ENCODE measurements around the gene PTPRD.
A peak's percentile ranks its signal among the peaks of the same experiment; 100 is the strongest.

Gene PTPRD

DNA sequence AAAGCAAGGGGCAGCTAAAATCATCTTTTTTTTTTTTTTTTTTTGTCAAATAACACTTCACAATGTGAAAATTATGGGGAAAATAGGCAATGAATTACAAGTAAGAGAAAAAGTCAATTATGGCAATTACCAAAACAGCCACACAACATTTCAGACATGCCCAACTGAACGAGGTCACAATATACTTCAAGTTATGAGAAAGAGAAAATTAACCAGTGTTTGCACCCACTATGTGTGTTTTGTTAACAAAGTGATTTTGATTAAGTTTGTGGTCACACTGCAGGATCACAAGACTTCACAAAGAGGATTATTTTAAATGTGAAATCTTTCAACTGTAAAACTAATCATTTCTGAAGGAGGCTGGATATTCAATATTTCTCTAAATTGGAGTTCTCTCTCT is 1780.4 kb downstream of the PTPRD start:
- DNase-seq (ENCODE audit: low spot score), result no peak

DNA sequence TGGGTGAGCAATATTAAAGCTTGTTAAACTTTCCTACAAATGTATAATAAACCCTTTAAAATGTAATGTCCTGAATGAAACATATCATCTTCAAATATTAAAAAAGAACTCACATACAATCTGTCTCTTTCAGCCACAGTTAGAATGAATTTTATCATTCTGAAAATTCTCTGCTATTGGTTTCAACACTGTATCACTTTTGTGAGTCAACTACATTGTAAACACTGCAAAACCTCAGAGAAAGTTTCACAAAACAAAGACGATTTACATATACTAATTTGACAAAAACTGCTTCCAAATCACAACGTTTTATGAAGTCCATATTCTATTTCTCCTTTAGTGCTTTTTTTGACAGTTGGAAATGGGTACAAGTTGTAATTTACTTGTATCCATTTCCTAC is 1781.2 kb downstream of the PTPRD start:
- DNase-seq (ENCODE audit: low spot score), result no peak

DNA sequence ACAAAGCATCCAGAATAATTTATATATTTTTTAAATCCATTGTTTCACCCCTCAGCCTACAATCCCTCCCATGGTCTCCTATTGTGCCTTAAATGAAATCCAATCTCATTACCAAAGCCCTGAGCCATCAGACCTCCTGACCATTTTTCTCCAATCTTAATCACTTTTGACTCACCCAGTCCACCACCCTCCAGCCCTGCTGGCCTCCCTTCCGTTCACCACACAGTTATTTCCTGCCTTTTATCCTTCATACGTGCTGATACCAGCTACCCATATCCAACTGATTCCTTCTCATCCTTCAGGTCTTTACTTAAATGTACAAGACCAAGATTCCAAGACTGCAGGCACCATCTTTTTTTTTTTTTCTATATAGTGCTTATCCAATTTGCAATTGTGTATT is 1786.5 kb downstream of the PTPRD start:
- no peak for DNase-seq (ENCODE audit: low spot score)

DNA sequence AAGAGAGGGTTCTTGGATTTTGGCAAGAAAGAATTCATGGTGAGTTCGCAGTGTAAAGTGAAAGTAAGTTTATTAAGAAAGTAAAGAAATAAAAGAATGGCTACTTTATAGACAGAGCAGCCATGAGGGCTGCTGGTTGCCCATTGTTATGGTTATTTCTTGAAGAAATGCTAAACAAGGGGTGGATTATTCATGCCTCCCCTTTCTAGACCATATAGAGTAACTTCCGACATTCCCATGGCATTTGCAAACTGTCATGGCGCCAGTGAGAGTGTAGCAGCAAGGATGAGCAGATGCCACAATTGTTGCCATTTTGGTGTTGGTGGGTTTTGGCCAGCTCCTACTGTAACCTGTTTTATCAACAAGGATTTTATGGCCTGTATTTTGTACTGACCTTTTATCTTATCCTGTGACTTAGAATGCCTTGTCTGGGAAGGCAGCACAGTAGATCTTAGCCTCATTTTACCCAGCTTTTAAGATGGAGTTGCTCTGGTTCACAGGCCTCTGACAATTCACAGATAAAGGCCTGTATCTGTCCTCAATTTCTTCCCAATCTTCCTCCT is 1787.1 kb downstream of the PTPRD start:
- DNase-seq (ENCODE audit: low spot score), result no peak

DNA sequence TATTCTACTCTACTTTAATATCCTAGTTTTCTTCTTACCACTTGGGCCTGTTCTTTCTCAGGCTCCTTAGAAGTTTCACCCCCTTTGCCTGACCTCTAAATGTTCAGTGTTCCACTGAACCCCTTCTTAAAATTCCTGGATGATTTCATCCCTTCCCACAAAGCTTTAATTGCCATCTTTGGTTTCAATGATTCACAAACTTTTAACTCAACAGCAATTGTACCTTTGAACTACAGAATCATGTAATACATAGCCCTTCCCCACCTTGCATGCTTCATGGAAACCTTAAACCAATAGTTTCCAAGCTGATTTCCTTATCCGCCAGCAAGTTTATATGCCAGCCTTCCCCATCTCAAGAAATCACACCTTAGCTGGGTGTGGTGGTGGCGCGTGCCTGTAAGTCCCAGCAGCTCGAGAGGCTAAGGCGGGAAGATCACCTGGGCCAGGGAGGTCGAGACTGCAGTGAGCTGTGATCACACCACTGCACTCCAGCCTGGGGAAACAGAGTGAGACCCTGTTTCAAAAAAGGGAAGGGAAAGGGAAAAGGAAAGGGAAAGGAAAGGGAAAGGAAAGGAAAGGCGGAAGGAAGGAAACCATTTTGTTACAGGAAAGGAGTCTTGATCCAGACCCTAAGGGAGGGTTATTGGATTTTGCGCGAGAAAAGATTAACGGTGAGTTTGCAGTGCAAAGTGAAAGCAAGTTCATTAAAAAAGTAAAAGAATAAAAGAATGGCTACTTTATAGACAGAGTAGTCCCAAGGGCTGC is 1789.5 kb downstream of the PTPRD start:
- no peak for DNase-seq (ENCODE audit: low spot score)

DNA sequence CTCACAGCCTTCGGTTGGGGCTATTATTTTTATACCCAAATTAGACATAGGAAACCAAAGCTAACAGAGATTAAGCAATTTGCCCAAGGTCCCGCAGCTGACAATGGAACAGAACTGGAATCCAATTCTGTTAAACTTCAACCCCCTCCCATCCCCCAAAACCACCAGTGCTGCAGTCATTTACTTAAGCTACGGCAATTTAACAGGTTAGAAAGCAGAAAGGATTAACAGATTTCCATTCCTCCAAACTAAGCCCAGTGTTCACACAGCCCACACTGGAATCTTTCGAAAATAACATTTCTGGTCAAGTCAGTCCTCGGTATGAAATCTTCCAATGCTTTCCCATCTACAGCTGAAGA is 1790.2 kb downstream of the PTPRD start:
- no peak for DNase-seq (ENCODE audit: low spot score)

DNA sequence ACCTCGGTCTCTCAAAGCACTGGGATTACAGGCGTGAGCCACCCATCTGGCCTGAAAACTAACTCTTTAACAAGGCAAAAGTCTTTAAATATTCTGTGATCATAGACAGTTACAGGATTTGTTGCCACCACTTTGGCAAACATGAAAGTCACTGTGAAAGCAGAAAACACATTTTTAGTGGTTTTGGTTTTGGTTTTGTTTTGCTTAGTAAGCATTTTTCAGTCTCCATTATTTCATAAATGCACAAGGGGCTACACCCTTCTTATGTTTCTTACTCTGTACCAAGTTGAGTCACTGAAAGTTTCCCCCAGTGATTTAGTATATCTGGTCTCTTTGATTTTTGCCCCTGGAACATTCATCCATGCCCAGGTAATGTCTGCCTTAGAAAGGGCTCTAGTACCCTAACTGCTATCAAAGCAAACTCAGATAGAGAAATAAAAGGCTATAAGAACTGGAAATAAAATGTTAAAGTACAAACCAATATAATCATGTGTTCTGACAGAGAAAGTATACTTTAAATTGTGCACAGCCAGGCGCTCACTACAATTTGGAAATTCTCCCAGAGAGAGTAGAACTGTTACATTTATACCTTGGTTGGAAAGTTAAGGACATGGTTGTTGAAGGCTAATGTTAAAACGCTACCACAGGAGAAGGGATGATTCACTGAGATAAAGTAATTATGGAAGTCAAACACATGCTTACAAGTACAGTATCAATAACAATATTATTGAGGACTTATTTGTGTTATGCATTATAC is 1790.7 kb downstream of the PTPRD start:
- no peak for DNase-seq (ENCODE audit: low spot score)

DNA sequence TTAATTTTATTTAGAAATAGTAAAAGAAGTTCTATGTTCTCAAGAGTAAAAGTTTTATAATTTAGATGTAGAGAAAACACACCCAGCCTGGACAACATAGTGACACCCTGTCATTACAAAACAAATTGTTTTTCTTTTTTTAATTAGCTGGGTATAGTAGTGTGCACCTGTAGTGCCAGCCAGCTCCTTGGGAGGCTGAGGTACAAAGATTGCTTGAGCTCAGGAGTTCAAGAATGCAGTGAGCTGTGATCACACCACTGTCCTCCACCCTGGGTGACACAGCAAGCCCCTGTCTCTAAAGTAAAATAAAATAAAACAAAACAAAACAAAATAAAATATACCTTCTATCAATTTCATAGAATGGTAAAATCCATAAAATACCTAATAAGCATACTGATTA is 1795.5 kb downstream of the PTPRD start:
- DNase-seq (ENCODE audit: low spot score), result no peak

DNA sequence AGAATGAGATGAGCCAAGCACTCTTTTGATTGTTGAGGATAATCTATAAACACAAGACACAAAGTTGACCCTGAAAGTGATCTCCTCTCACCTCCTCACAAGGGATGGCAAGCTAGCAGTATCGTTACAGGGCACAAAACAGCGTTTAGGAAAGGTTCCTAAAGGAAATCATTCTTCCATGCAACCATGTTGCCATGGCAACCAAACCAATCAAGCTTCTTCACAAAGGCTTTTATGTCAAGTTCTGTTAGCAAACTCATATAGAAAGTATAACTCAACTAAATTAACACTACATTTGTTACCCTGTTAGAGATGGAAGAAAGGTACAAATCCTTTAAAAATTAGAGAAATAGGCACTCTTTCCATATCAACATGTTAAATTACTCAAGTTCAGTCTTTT is 1796.4 kb downstream of the PTPRD start:
- DNase-seq (ENCODE audit: low spot score), result peak; percentile 59

DNA sequence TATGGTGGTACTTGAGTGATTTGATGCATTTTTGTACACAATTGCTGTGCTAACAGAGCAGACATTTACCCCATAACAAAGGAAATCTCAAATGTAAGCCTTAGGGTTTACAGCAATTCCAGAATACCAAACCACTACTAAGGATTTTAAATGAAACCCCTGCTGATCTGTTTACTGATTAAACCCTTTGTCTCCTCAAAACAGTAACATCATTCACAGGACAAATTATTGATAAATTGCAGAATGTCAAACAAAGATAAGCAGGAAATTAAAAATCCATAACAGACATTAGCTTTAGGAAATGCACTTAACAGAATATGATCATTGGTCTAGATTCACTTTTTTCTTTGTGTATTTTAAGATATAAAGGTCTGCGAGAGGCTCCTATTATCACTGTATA is 1796.9 kb downstream of the PTPRD start:
- no peak for DNase-seq (ENCODE audit: low spot score)

DNA sequence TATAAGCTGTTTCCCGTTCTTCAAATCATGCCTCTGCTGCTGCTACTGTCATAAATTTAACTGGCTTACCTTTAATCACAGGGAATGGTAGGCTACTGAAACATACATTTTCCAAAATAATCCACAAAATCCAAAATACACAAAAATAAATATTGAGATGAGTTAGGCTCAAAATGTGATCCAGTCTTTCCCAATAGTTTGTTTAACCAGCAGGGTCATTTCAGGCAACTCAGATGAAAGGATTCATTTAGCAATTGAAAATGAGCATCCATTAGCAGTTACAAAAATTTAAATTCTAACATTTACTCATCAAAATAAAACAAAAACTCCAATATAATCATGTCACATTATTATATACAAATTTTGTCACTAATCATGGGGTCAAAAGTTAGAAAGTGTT is 1797.6 kb downstream of the PTPRD start:
- no peak for DNase-seq (ENCODE audit: low spot score)

DNA sequence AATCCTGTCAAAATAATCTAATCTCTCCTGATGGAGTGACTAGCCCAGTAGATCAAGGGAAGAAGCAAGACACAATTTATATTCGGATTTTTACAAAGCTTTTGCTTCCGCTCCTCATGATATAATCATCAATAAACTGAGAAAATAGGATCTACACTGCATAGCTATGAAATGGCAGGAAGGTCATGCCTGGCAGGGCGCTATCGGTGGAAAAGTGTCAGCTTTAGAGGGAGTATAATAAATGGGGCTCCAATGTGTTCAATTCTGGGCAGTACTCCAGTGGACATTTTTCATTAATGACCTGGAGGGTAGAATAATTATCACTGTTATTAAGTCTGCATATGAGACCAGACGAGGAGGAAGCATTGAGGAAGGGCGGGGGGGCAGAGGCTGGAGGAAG is 1799.9 kb downstream of the PTPRD start:
- no peak for DNase-seq (ENCODE audit: low spot score)

DNA sequence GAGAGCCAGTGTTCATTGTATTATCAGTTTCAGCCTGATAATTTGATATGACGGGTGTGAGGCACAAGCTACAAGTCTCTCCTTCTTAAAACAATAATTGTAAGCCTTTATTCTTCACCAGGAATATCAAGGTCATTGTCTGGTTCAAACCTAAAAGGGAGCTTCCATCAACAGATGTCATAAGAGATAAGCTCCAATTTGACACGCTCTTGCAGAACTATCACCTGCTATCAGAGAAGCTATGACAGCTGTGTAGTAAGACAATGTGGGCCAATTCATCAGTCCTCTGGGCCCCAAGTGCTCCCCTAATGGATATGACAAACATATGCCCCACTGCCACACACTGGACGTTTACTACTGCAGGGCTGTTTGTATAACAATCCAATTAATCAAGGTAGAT is 1803.1 kb downstream of the PTPRD start:
- peak; percentile 4 for DNase-seq (ENCODE audit: low spot score)

DNA sequence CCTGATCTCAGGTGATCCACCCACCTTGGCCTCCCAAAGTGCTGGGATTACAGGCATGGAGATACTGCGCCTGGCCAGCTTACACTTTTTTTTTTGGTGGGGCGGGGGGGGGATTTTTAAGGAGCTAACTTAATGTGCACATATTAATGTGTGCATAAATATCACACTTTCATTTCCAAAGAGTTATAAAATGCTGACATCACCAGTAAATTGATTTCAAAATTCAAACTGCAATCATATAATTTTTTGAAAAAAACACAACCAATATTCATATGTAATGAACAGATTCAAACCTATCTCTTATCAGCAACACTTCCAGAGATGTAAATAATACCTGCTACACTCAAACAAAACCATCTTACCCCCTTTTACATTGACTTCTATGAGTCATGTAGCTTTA is 1806.7 kb downstream of the PTPRD start:
- no peak for DNase-seq (ENCODE audit: low spot score)

DNA sequence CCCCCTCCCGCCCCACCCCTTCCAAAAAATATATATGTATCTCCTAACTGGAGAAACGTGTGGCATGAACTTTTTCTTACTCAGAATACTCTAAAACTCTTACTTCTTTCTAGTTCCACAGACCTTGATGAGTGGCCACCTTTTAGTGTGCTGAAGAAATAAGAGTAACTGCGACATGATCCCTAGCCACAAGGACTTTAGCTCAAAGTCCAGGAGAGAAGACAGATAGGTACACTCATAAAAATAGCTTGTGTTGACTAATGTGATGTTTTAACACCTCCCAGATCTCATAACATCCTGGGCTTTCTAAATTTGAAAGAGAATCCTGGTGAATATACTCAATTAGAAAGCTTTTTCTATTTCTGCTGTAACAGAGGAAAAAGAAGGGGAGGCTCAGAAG is 1808.2 kb downstream of the PTPRD start:
- no peak for DNase-seq (ENCODE audit: low spot score)

DNA sequence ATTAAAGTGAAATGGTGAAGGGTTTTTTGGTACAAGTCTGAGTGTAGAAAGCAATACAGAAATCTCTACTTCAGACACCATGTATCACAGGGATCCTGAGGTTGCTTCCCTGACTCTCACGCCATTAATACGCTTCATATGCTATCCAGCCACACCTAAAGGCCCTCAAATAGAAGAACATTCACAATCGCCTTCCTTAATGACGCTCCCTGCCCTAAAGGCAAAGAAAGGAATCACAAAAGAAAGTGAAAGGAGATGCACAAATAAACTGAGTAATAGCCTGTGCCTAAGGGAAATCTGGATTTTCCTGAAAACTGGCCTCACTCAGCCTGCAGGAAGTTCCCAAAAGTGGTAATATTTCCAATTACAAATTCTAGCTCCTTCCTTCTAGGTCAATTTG is 1810.6 kb downstream of the PTPRD start:
- DNase-seq (ENCODE audit: low spot score), result no peak

DNA sequence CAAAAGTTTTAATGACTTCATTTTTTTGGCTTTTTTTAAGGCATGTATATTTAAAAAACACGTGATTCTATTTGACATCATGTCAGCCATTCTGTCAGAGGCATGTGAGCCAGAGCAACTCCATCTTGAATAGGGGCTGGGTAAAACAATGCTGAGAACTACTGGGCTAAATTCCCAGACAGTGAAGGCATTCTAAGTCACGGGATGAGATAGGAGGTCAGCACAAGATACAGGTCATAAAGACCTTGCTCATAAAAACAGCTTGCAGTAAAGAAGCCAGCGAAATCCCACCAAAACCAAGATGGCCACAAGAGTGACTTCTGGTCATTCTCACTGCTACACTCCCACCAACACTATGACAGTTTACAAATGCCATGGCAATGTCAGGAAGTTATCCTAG is 1812.6 kb downstream of the PTPRD start:
- DNase-seq (ENCODE audit: low spot score), result no peak

DNA sequence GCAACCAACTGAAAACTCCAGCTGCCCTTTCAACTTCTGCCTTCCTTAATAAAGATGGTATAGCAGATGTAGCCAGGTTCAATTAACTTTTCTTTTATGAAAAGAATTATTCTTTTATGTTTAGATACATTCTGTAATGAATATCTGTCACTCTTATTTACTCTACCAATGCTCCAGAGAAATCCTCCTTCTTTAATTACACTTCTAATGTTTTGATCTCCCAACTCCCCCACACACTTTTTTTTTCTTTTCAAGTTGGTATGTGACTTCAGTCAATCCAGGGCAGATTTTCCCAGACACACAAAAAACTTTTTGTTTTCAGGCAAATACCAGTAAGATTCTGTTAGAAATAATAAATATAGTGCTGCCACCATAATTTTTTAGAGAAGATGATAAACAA is 1813.2 kb downstream of the PTPRD start:
- DNase-seq (ENCODE audit: low spot score), result no peak

DNA sequence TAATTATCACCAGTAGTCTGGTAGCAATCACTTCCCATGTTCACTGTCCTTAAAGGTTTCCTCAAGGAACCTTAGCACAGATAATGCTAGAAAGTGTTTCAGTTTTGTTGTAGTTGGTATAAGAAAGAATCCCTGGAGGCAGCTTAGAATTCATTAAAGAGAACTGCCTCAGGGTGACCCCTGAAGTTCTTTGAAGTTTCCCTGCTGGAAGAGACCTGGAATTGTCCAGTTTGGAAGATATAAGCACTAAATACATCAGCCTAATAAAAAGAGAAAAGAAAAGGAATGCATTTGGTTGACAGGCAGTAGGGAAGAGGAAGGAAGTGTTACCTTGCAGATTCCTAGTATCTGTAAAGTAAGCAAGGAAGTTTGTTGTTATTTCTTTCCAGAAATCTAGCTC is 1813.6 kb downstream of the PTPRD start:
- DNase-seq (ENCODE audit: low spot score), result no peak

DNA sequence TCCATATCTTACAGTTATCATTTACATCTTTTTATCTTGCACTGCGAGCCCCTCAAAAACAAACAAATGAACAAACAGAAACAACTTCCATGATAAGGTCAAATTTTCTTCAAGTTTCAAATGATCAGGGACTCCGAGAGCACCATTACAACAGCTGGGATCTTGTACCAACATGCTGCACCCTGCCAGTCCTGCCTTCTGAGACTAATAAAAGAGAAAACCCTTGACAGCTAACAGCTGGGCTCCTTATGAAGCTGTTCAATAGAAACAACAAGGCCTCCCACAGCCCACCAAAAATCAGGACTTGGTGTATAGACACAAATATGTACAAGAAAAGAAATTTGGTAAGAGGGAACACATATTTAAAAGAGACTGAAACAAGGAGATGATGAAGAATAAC is 1828.0 kb downstream of the PTPRD start:
- DNase-seq (ENCODE audit: low spot score), result no peak

DNA sequence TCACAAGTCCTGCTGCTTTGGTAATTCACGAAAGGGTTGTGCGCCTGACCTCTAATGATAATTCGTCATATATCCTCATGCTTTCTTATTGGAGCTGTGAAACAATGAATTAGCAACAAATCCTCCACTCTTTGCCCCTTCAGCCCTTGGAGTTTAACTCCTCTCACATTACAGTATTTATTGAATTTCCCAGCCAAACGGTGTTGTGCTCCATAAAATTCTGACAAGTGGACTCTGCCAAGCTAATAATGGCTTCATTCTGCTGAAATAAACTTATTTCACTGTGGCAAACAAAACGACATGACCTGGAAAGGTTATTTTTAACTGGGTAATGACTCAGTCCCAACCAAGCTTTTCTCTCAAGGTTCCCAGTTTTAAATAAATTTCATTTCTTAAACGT is 1828.9 kb downstream of the PTPRD start:
- no peak for DNase-seq (ENCODE audit: low spot score)

DNA sequence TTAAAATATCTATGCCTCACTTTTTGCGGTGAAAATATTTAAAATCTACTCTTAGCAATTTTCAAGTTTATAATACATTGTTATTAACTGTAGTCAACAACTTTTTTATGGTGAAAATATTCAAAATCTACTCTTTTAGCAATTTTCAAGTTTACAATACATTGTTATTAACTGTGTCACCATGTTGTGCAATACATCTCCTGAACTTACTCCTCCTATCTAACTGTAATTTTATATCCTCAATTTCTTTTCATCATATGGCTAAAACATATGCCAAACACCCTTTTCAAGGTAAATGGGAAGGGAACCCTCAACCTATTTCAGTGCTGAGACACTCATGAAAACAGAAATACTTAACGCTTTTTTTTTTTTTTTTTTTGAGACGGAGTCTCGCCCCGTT is 1830.6 kb downstream of the PTPRD start:
- DNase-seq (ENCODE audit: low spot score), result no peak

DNA sequence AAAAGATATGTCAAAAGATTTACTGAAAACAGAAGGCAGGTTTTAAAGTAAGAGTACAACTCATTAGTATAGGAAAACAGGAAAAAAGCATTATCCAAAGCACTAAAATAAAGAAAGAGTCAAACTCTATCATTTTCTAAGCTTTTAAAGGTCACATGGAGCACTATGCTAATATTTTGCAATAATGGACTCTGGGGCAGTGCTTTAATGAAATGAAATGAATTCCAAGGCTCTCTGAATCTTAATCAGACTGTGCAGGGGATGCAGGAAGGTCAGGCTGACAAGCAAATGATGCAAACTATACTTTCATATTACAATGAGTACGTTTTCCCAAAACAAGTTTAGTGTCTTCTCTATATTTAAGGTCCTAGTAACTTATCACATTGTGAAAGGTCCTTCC is 1831.3 kb downstream of the PTPRD start:
- no peak for DNase-seq (ENCODE audit: low spot score)
